Purkinje cell (primary cell): ENCODE measurements around the gene AP3B2. TPM values are rescaled to one million over a fixed set of nuclear protein-coding genes. Genes with fewer than 3 reads are reported as not detected.

ENCODE experiments used
- polyA plus RNA-seq: library from polyadenylated mRNA; unstranded; fragments of >200 nt; fragmentation: Nextera tagmentation; gene quantifications from 2 replicates; pipeline ENCODE4 v1.2.1, GENCODE V29; 2014

Gene AP3B2
- 96.5 and 115 TPM in 2 replicates for polyA plus RNA-seq

GRCh38 chr15:82709421-82710207 is at the start of gene AP3B2:
Gene AP3B2, minus strand, starts transcription at chr15:82709875. Its CDS starts 169 bp downstream, at chr15:82709706.

GRCh38 chr15:82647045-82647834 is 62.4 kb downstream of the AP3B2 start, which contains the start of gene CPEB1:
Gene CPEB1, minus strand, starts transcription at chr15:82647363. Its CDS starts 18,904 bp downstream, at chr15:82628459.

Other genes with a start within 250 kb of the AP3B2 start
- 540 and 566 TPM in 2 replicates for gene RPS17, start 169.4 kb downstream of the AP3B2 start, polyA plus RNA-seq
- gene CPEB1, start 62.5 kb downstream of the AP3B2 start, polyA plus RNA-seq = 49.0 and 55.0 TPM in 2 replicates
- 0.13 and 0.28 TPM in 2 replicates for gene FSD2, start 96.2 kb upstream of the AP3B2 start, polyA plus RNA-seq
- gene WHAMM, start 99.8 kb upstream of the AP3B2 start, polyA plus RNA-seq = 6.1 and 13.6 TPM in 2 replicates
- 2.5 and 3.8 TPM in 2 replicates for gene HOMER2, start 242.8 kb upstream of the AP3B2 start, polyA plus RNA-seq